Fibroblast of lung (primary cell): ENCODE measurements around the gene TCP11. TPM values are rescaled to one million over a fixed set of nuclear protein-coding genes. Genes with fewer than 3 reads are reported as not detected.

Experiments used
- DNase-seq, 2 donors: peaks; one replicate each; pipeline versions ENCODE4 v3.0.0 to v3.0.0-alpha.2; 2010; ENCODE audit warnings: low read depth in 2 of 2
- H2AFZ ChIP-seq: 2 replicates; pipeline ENCODE4 v1.5.1; 2012; ENCODE audit warnings: low read length, control low read depth, inconsistent platforms
- H3K27ac ChIP-seq: 2 replicates; pipeline ENCODE4 v1.5.1; 2011; ENCODE audit warnings: low read length, control low read depth; ENCODE audit not compliant: insufficient read depth
- H3K27me3 ChIP-seq: 2 replicates; pipeline ENCODE4 v1.5.1; 2011; ENCODE audit warnings: mild to moderate bottlenecking, low read length; ENCODE audit not compliant: control insufficient read depth, insufficient read depth
- H3K36me3 ChIP-seq: 2 replicates; pipeline ENCODE4 v1.5.1; 2011; ENCODE audit warnings: low read length; ENCODE audit not compliant: control insufficient read depth, insufficient read depth
- H3K4me1 ChIP-seq: 2 replicates; pipeline ENCODE4 v1.5.1; 2011; ENCODE audit warnings: low read length; ENCODE audit not compliant: control insufficient read depth, insufficient read depth; ENCODE audit errors: extremely low read depth
- H3K4me2 ChIP-seq: 2 replicates; pipeline ENCODE4 v1.5.1; 2011; ENCODE audit warnings: low read length, control low read depth; ENCODE audit not compliant: insufficient read depth; ENCODE audit errors: extremely low read depth
- H3K4me3 ChIP-seq, 4 experiments: fragments of 200-600 bp in 1 of 4; sonication (generic) in 1 of 4; replicated peaks in 1 of 4; 2 replicates each; pipeline ENCODE4 v1.5.1; 2011 to 2016; ENCODE audit warnings: low read length in 4 of 4, low read depth in 3 of 4, mild to moderate bottlenecking in 3 of 4, control low read depth in 2 of 4, inconsistent platforms in 1 of 4, mixed read lengths in 1 of 4; ENCODE audit not compliant: insufficient read depth in 1 of 4; ENCODE audit errors: control extremely low read depth in 1 of 4
- H3K79me2 ChIP-seq: 2 replicates; pipeline ENCODE4 v1.5.1; 2012; ENCODE audit warnings: mild to moderate bottlenecking, low read length, inconsistent platforms; ENCODE audit not compliant: control insufficient read depth, insufficient read depth
- H3K9ac ChIP-seq: 2 replicates; pipeline ENCODE4 v1.5.1; 2011; ENCODE audit warnings: mild to moderate bottlenecking, low read length, control low read depth; ENCODE audit not compliant: insufficient read depth
- H3K9me3 ChIP-seq: 2 replicates; pipeline ENCODE4 v1.5.1; 2012; ENCODE audit warnings: low read depth, low read length; ENCODE audit not compliant: control insufficient read depth, insufficient read depth
- H4K20me1 ChIP-seq: 2 replicates; pipeline ENCODE4 v1.5.1; 2011; ENCODE audit warnings: low read length; ENCODE audit not compliant: control insufficient read depth, insufficient read depth; ENCODE audit errors: extremely low read depth
- CTCF ChIP-seq, 2 donors: IDR thresholded peaks in 1 of 2; conservative IDR thresholded peaks in 1 of 2; 1 replicate in 1 of 2; 2 replicates in 1 of 2; pipeline ENCODE4 v1.5.1; 2011 to 2012; ENCODE audit warnings: low read length in 2 of 2, control low read depth in 1 of 2, inconsistent platforms in 1 of 2, low read depth in 1 of 2, mild to moderate bottlenecking in 1 of 2
- EZH2 ChIP-seq: IDR thresholded peaks from 2 replicates; pipeline ENCODE4 v1.5.1; 2012; ENCODE audit warnings: low read length, control low read depth, mild to moderate bottlenecking; ENCODE audit errors: missing control alignments
- polyA plus RNA-seq, 2 donors: library from polyadenylated mRNA; depleted of rRNA in 1 of 2; stranded (reverse) in 1 of 2; unstranded in 1 of 2; fragments of >200 nt; gene quantifications; 2 replicates each; pipeline ENCODE4 v1.2.1, GENCODE V29; 2011 to 2012; ENCODE audit warnings: missing spikeins in 1 of 2
- total RNA-seq: library from RNA; depleted of rRNA; stranded (reverse); fragments of >200 nt; gene quantifications from 2 replicates; pipeline ENCODE4 v1.2.1, GENCODE V29; 2014

TCP11 gene
- total and polyA plus RNA-seq, 2 donors (not counting 1 experiment from before 2014, with no cell fraction given) = 0.17 to 0.24 TPM

- Histone ChIP-seq H3K9ac (no peak overlapping the region), H3K4me1 (no peaks in the 10 kb centered on the region), H3K79me2 (no peaks in the 10 kb centered on the region), H3K27ac (no peak overlapping the region), H2AFZ (no peak overlapping the region), H3K9me3 (no peaks in the 10 kb centered on the region), H3K36me3 (no peaks in the 10 kb centered on the region), H4K20me1 (no peaks in the 10 kb centered on the region), H3K27me3 (no peaks in the 10 kb centered on the region), H3K4me3 (no peak overlapping the region), H3K4me2 (no peak overlapping the region)
- DNase-seq = no peak
- TF ChIP-seq CTCF (conservative IDR thresholded peaks at IDR 0.05 in 1 of 2, IDR thresholded peaks at IDR 0.05 in 1 of 2; ENCODE audit: low read depth in 1 of 2, low read length in 2 of 2) (no peak), EZH2 (no peak)
These were observed 63.4 kb downstream of the TCP11 start for GRCh38 chr6:35077713-35078105.

- Histone ChIP-seq H3K36me3 (no peaks in the 10 kb centered on the region), H3K9ac (no peak overlapping the region), H4K20me1 (no peaks in the 10 kb centered on the region), H3K79me2 (no peaks in the 10 kb centered on the region), H3K4me3 (no peak overlapping the region), H3K4me2 (no peak overlapping the region), H3K27ac (no peak overlapping the region), H3K4me1 (no peaks in the 10 kb centered on the region), H3K9me3 (no peaks in the 10 kb centered on the region), H3K27me3 (no peaks in the 10 kb centered on the region), H2AFZ (no peak overlapping the region)
- TF ChIP-seq EZH2 (no peak), CTCF (conservative IDR thresholded peaks at IDR 0.05 in 1 of 2, IDR thresholded peaks at IDR 0.05 in 1 of 2; ENCODE audit: low read depth in 1 of 2, low read length in 2 of 2) (no peak)
- no peak for DNase-seq
These were observed 64.0 kb downstream of the TCP11 start for GRCh38 chr6:35076997-35077712.

GRCh38 chr6:35073766-35074471, 67.2 kb downstream of the TCP11 start:
- Histone ChIP-seq H3K4me2 (no peak overlapping the region), H3K27me3 (no peaks in the 10 kb centered on the region), H4K20me1 (no peaks in the 10 kb centered on the region), H3K4me3 (no peak overlapping the region), H3K9ac (no peak overlapping the region), H3K27ac (no peak overlapping the region), H3K36me3 (no peaks in the 10 kb centered on the region), H3K9me3 (no peaks in the 10 kb centered on the region), H3K79me2 (no peaks in the 10 kb centered on the region), H2AFZ (no peak overlapping the region), H3K4me1 (no peaks in the 10 kb centered on the region)
- no peak for DNase-seq
- TF ChIP-seq CTCF (conservative IDR thresholded peaks at IDR 0.05 in 1 of 2, IDR thresholded peaks at IDR 0.05 in 1 of 2; ENCODE audit: low read depth in 1 of 2, low read length in 2 of 2) = no peak
- TF ChIP-seq EZH2 = no peak
